HEK293T (cell line): ENCODE data around the gene SLC10A7.

ENCODE experiments used
- ARNT ChIP-seq: fragments of 450-650 bp; IDR thresholded peaks from 2 replicates; pipeline ENCODE4 v1.6.1; 2017; ENCODE audit warnings: mild to moderate bottlenecking
- ELF4 ChIP-seq: fragments of 450-650 bp; IDR thresholded peaks from 2 replicates; pipeline ENCODE4 v1.6.1; 2017; ENCODE audit warnings: antibody characterized with exemption
- FOXA1 ChIP-seq: fragments of 450-650 bp; IDR thresholded peaks from 2 replicates; pipeline ENCODE4 v1.6.1; 2016; ENCODE audit warnings: mild to moderate bottlenecking
- FOXK2 ChIP-seq: fragments of 450-650 bp; IDR thresholded peaks from 2 replicates; pipeline ENCODE4 v1.6.1; 2016; ENCODE audit warnings: mild to moderate bottlenecking
- FOXM1 ChIP-seq: fragments of 450-650 bp; IDR thresholded peaks from 2 replicates; pipeline ENCODE4 v1.6.1; 2017; ENCODE audit warnings: mild to moderate bottlenecking, borderline replicate concordance
- L3MBTL2 ChIP-seq: fragments of 450-650 bp; conservative IDR thresholded peaks from 2 replicates; pipeline ENCODE4 v1.6.1; 2016; ENCODE audit warnings: mild to moderate bottlenecking
- NFRKB ChIP-seq: fragments of 450-650 bp; IDR thresholded peaks from 2 replicates; pipeline ENCODE4 v1.6.1; 2016; ENCODE audit warnings: mild to moderate bottlenecking, moderate library complexity
- SP1 ChIP-seq: fragments of 450-650 bp; IDR thresholded peaks from 2 replicates; pipeline ENCODE4 v1.6.1; 2017
- SUZ12 ChIP-seq: fragments of 450-650 bp; IDR thresholded peaks from 2 replicates; pipeline ENCODE4 v1.6.1; 2016; ENCODE audit warnings: mild to moderate bottlenecking
- TARDBP ChIP-seq: fragments of 450-650 bp; IDR thresholded peaks from 2 replicates; pipeline ENCODE4 v1.6.1; 2016
- ZNF384 ChIP-seq: fragments of 450-650 bp; IDR thresholded peaks from 2 replicates; pipeline ENCODE4 v1.6.1; 2016
- TF ChIP-seq, protein P1 (sequence below): fragments of 450-650 bp; IDR thresholded peaks from 2 replicates; pipeline ENCODE4 v1.6.1; 2016

DNA sequence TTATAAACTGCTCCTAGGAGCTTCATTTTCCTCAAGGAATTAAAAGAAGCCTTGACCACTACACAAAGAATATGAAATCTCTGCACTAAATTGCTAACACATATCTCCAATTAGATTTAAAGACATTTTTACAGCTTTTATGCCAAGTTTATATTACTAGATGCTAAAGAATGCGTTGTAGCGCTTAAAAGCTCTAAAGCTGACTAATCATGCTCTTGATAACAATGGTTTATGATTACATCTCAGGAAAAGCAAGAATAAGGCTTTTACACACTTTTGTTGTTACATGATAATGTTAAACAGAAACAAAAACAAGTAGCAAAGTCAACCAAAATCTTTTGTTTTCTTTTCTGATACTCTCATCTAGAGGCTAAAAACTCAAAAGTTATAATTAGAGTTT, 44.7 kb downstream of the SLC10A7 start:
- TF ChIP-seq ELF4 (no peak), FOXM1 (no peak), SUZ12 (no peak), SP1 (no peak), FOXA1 (no peak), TARDBP (no peak), FOXK2 (no peak), L3MBTL2 (no peak), ARNT (no peak), ZNF384 (no peak), NFRKB (no peak)
- TF ChIP-seq, protein P1, sequence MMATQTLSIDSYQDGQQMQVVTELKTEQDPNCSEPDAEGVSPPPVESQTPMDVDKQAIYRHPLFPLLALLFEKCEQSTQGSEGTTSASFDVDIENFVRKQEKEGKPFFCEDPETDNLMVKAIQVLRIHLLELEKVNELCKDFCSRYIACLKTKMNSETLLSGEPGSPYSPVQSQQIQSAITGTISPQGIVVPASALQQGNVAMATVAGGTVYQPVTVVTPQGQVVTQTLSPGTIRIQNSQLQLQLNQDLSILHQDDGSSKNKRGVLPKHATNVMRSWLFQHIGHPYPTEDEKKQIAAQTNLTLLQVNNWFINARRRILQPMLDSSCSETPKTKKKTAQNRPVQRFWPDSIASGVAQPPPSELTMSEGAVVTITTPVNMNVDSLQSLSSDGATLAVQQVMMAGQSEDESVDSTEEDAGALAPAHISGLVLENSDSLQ, result no peak
